Measurements from ENCODE around the gene IQSEC1. TPM values are rescaled to one million over a fixed set of nuclear protein-coding genes. Genes with fewer than 3 reads are reported as not detected.

Gene IQSEC1
- total RNA-seq, 2 experiments from 2014 or later = 59.5 to 64.6 TPM

GRCh38 chr3:13041113-13041776 is 32.0 kb downstream of the IQSEC1 start:
- Mint-ChIP-seq H3K27me3 (no peaks in the 10 kb centered on the region), H3K27ac (no peak overlapping the region), H3K4me1 (peaks cover 12% of the 10 kb centered on the region), H3K36me3 (no peaks in the 10 kb centered on the region), H3K4me3 (no peak overlapping the region), H3K9me3 (no peaks in the 10 kb centered on the region)
- ATAC-seq (ENCODE audit: low read depth) = no peak
- POLR2A ChIA-PET = no interaction called here
- DNase-seq = no peak

GRCh38 chr3:13040361-13041074 is 32.7 kb downstream of the IQSEC1 start:
- POLR2A ChIA-PET = no interaction called here
- H3K4me3 Mint-ChIP-seq = no peak overlapping the region
- ATAC-seq (ENCODE audit: low read depth) = peak; percentile 63
- no peak overlapping the region for H3K27ac Mint-ChIP-seq
- peaks cover 3% of the 10 kb centered on the region for H3K36me3 Mint-ChIP-seq
- peaks cover 8% of the 10 kb centered on the region for H3K4me1 Mint-ChIP-seq
- DNase-seq = no peak
- no peaks in the 10 kb centered on the region for H3K27me3 Mint-ChIP-seq
- no peaks in the 10 kb centered on the region for H3K9me3 Mint-ChIP-seq

GRCh38 chr3:13039213-13039896 is 33.9 kb downstream of the IQSEC1 start:
- H3K4me1 Mint-ChIP-seq = peaks cover 8% of the 10 kb centered on the region
- no peaks in the 10 kb centered on the region for H3K27me3 Mint-ChIP-seq
- H3K4me3 Mint-ChIP-seq = no peak overlapping the region
- H3K9me3 Mint-ChIP-seq = no peaks in the 10 kb centered on the region
- no peak for DNase-seq
- peaks cover 3% of the 10 kb centered on the region for H3K36me3 Mint-ChIP-seq
- ATAC-seq (ENCODE audit: low read depth) = no peak
- POLR2A ChIA-PET = interaction anchor here (1.2 kb wide), 1 partner anchor 28 kb away, joined by 4 read pairs; no protein-coding TSS in a partner anchor
- no peak overlapping the region for H3K27ac Mint-ChIP-seq

- H3K27me3 Mint-ChIP-seq = no peaks in the 10 kb centered on the region
- no peaks in the 10 kb centered on the region for H3K9me3 Mint-ChIP-seq
- H3K4me3 Mint-ChIP-seq = no peak overlapping the region
- ATAC-seq (ENCODE audit: low read depth) = no peak
- H3K36me3 Mint-ChIP-seq = peaks cover 3% of the 10 kb centered on the region
- DNase-seq = no peak
- peaks cover 8% of the 10 kb centered on the region for H3K4me1 Mint-ChIP-seq
- POLR2A ChIA-PET = no interaction called here
- H3K27ac Mint-ChIP-seq = no peak overlapping the region
Observed at GRCh38 chr3:13037458-13038117, 35.6 kb downstream of the IQSEC1 start.

- POLR2A ChIA-PET = no interaction called here
Observed at GRCh38 chr3:13034861-13035260, 38.4 kb downstream of the IQSEC1 start.

GRCh38 chr3:13034109-13034800 is 39.0 kb downstream of the IQSEC1 start:
- POLR2A ChIA-PET = no interaction called here
- H3K27me3 Mint-ChIP-seq = no peaks in the 10 kb centered on the region
- no peak overlapping the region for H3K27ac Mint-ChIP-seq

More at GRCh38 chr3:13034861-13035260, 38.4 kb downstream of the IQSEC1 start:
- Mint-ChIP-seq H3K4me1 (peaks cover 6% of the 10 kb centered on the region), H3K4me3 (no peak overlapping the region), H3K27ac (no peak overlapping the region), H3K9me3 (no peaks in the 10 kb centered on the region), H3K27me3 (no peaks in the 10 kb centered on the region), H3K36me3 (peaks cover 3% of the 10 kb centered on the region)
- ATAC-seq (ENCODE audit: low read depth) = no peak
- DNase-seq = no peak

GRCh38 chr3:13032206-13032605 is 41.0 kb downstream of the IQSEC1 start:
- no peak overlapping the region for H3K4me3 Mint-ChIP-seq
- DNase-seq = no peak
- H3K4me1 Mint-ChIP-seq = peaks cover 5% of the 10 kb centered on the region
- H3K27ac Mint-ChIP-seq = no peak overlapping the region
- H3K9me3 Mint-ChIP-seq = no peaks in the 10 kb centered on the region
- POLR2A ChIA-PET = interaction anchor here (1.1 kb wide), 1 partner anchor 19 kb away, joined by 3 read pairs; no protein-coding TSS in a partner anchor
- H3K27me3 Mint-ChIP-seq = no peaks in the 10 kb centered on the region
- ATAC-seq (ENCODE audit: low read depth) = no peak
- peaks cover 6% of the 10 kb centered on the region for H3K36me3 Mint-ChIP-seq

More at GRCh38 chr3:13034109-13034800, 39.0 kb downstream of the IQSEC1 start:
- Mint-ChIP-seq H3K9me3 (no peaks in the 10 kb centered on the region), H3K36me3 (peaks cover 3% of the 10 kb centered on the region), H3K4me3 (no peak overlapping the region), H3K4me1 (peaks cover 5% of the 10 kb centered on the region)
- DNase-seq (no peak), ATAC-seq (ENCODE audit: low read depth) (no peak)

- Mint-ChIP-seq H3K4me3 (no peak overlapping the region), H3K27ac (no peak overlapping the region), H3K27me3 (no peaks in the 10 kb centered on the region), H3K9me3 (no peaks in the 10 kb centered on the region), H3K4me1 (peaks cover 5% of the 10 kb centered on the region), H3K36me3 (peaks cover 6% of the 10 kb centered on the region)
- DNase-seq (no peak), ATAC-seq (ENCODE audit: low read depth) (no peak)
- POLR2A ChIA-PET = no interaction called here
Observed at GRCh38 chr3:13031621-13032020, 41.6 kb downstream of the IQSEC1 start.

GRCh38 chr3:13030684-13031083 is 42.5 kb downstream of the IQSEC1 start:
- H3K27me3 Mint-ChIP-seq = no peaks in the 10 kb centered on the region
- H3K4me1 Mint-ChIP-seq = peaks cover 5% of the 10 kb centered on the region
- ATAC-seq (ENCODE audit: low read depth) (no peak), DNase-seq (no peak)
- H3K36me3 Mint-ChIP-seq = peaks cover 3% of the 10 kb centered on the region
- no peak overlapping the region for H3K27ac Mint-ChIP-seq
- POLR2A ChIA-PET = no interaction called here
- H3K9me3 Mint-ChIP-seq = no peaks in the 10 kb centered on the region
- no peak overlapping the region for H3K4me3 Mint-ChIP-seq

- Mint-ChIP-seq H3K27ac (no peak overlapping the region), H3K27me3 (no peaks in the 10 kb centered on the region), H3K9me3 (no peaks in the 10 kb centered on the region), H3K4me1 (peaks cover 5% of the 10 kb centered on the region), H3K4me3 (no peak overlapping the region), H3K36me3 (peaks cover 3% of the 10 kb centered on the region)
- POLR2A ChIA-PET = no interaction called here
- DNase-seq = no peak
- no peak for ATAC-seq (ENCODE audit: low read depth)
Observed at GRCh38 chr3:13028010-13028821, 45.0 kb downstream of the IQSEC1 start.

GRCh38 chr3:13027154-13027553 is 46.1 kb downstream of the IQSEC1 start:
- POLR2A ChIA-PET = no interaction called here
- H3K36me3 Mint-ChIP-seq = peaks cover 3% of the 10 kb centered on the region
- H3K27ac Mint-ChIP-seq = peak overlapping the region; percentile 1
- H3K9me3 Mint-ChIP-seq = no peaks in the 10 kb centered on the region
- DNase-seq (no peak), ATAC-seq (ENCODE audit: low read depth) (no peak)
- H3K4me1 Mint-ChIP-seq = peaks cover 3% of the 10 kb centered on the region
- H3K4me3 Mint-ChIP-seq = no peak overlapping the region
- H3K27me3 Mint-ChIP-seq = no peaks in the 10 kb centered on the region

GRCh38 chr3:13026534-13026933 is 46.7 kb downstream of the IQSEC1 start:
- Mint-ChIP-seq H3K4me3 (no peak overlapping the region), H3K9me3 (no peaks in the 10 kb centered on the region)

More at GRCh38 chr3:13026534-13026933, 46.7 kb downstream of the IQSEC1 start:
- Mint-ChIP-seq H3K4me1 (no peaks in the 10 kb centered on the region), H3K36me3 (peaks cover 3% of the 10 kb centered on the region), H3K27me3 (no peaks in the 10 kb centered on the region), H3K27ac (no peak overlapping the region)
- POLR2A ChIA-PET = no interaction called here
- no peak for DNase-seq
- ATAC-seq (ENCODE audit: low read depth) = no peak
